GM12872 (cell line): ENCODE measurements around the gene TLE3.

ENCODE experiments used
- TF ChIP-seq, protein P1 (sequence below): IDR thresholded peaks from 3 replicates; pipeline ENCODE4 v1.5.1; 2011; ENCODE audit warnings: low read depth, mild to moderate bottlenecking, low read length, moderate library complexity; ENCODE audit not compliant: insufficient read depth

TLE3 gene

DNA sequence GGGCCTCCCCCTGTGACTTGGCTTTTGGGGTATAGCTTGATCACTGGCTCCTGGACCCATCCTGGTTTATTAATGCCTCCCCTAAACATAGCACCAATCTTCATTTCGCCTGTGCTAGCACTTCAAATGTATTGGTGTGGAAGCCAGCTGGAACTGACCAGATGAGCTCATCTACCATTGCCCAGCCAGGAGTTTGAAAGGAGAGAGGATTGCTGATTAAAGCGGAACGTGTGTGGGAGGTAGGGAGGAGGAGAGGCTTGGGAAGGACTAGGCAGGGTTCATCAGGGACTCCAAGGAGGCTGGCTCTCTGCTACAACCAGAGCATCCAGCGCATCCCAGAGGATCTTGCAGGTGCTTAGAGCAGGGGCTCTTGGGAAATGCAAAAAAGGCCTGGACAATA, 34.4 kb upstream of the TLE3 start:
- TF ChIP-seq, protein P1, sequence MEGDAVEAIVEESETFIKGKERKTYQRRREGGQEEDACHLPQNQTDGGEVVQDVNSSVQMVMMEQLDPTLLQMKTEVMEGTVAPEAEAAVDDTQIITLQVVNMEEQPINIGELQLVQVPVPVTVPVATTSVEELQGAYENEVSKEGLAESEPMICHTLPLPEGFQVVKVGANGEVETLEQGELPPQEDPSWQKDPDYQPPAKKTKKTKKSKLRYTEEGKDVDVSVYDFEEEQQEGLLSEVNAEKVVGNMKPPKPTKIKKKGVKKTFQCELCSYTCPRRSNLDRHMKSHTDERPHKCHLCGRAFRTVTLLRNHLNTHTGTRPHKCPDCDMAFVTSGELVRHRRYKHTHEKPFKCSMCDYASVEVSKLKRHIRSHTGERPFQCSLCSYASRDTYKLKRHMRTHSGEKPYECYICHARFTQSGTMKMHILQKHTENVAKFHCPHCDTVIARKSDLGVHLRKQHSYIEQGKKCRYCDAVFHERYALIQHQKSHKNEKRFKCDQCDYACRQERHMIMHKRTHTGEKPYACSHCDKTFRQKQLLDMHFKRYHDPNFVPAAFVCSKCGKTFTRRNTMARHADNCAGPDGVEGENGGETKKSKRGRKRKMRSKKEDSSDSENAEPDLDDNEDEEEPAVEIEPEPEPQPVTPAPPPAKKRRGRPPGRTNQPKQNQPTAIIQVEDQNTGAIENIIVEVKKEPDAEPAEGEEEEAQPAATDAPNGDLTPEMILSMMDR: no peak

- TF ChIP-seq, protein P1: no peak
These were observed 30.9 kb upstream of the TLE3 start for GRCh38 chr15:70128414-70129140.

DNA sequence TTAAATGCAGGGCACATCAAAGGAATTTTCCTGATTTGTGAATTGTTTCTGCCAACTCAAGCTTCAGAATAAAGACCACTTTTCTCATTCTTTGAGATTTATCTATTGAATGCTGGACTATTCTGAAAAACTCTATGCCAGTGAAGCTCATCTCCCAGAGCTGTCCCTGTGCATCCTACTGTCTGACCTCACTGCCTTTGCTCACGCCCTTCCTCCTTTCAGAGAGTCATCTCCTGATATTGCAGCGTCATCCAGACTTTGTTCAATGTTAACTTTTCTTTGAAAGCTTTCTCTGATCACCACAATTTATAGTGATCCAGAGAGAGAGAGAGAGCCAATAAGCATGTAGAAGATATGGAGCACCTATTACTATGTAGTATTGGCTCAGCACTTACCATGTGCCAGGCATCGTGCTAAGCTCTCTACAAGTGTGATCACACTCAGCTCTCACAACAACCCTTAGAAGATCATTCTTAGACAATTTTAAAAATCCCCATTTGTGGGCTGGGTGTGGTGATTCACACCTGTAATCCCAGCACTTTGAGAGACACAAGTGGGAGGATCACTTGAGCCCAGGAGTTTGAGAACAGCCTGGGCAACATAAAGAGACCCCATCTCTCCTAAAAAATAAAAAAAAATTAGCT, 30.2 kb upstream of the TLE3 start:
- TF ChIP-seq, protein P1: no peak

GRCh38 chr15:70127288-70127746, 29.6 kb upstream of the TLE3 start:
- TF ChIP-seq, protein P1: no peak

DNA sequence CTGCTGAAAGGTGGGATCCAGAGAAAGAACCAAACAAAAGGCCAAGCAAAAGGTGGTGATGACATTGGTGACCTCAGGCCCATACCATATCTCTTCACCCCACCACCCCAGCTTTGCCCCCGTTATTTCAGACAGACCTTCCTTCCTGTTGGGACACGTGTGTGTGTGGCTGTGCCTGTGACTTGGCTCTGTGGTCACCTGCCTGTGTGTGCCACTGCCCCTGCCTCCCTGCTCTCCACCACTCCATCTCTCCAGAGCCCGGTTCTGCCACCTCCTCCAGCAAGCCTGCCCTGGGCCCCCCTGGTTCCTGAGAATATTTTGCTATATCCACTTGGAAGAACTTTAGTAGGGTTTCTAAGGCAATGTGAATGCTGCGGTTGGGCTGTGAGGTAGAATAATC, 28.6 kb upstream of the TLE3 start:
- TF ChIP-seq, protein P1: no peak

DNA sequence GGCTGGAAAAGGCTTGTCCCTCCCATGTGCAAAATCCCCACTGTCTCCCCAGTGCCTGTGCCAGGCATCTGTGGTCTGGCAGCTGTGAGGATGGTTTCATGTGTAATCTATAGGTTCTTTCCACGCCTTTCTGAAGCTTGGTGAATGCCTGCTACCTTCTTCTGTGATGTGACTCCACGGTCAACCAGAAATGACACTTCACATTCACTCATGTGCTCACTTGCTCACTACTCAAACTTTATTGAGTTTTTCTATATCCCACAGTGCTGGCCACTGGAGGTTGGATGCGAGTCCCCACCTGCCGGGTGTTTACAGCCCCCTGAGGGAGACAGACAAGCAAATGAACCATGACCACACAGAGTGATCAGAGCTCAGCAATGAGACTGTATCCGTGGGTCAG, 27.9 kb upstream of the TLE3 start:
- TF ChIP-seq, protein P1: no peak

DNA sequence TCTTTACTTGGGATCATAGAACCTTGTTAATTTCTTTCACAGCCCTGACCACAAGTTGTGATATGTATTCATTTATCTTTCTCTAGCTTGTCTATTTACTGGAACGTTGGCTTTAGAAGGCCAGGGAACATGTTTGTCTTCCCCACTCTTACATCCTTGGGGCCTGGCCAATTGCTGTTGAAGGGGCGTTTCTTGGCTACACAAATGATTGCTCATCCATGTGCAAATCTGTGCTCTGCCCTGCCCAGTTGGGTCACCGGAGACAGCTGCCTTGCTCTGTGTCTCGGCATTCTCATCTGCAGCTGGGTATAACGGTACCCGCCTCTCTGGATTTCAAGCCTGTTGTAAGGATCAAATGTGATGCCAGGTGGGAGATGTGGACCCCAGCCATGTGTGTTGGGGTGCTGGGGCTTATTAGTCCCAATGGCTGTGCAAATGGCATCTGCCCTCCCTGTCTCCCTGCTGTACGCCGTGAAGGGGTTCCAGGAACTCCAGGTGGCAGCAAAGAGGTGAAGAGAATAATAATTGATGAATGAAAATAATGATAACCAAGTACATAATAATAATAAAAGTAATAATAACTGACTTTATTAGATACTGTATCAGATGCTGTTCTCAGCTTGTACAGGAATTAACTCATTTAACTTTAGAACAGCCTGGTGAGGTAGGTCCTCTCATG, 24.0 kb upstream of the TLE3 start:
- TF ChIP-seq, protein P1: no peak
